Activated CD4-positive, alpha-beta memory T cell treated with anti-CD3 and anti-CD28 coated beads for 36 hours (primary cell): Measurements from ENCODE around the gene PDE4D. TPM values are rescaled to one million over a fixed set of nuclear protein-coding genes. Genes with fewer than 3 reads are reported as not detected.

Experiments used
- CTCF ChIA-PET: fragments of 350-600 bp; sonication (Branson Sonifier 250); formaldehyde crosslinking; loops from one replicate; lab custom pipeline; 2021; ENCODE audit warnings: antibody characterized with exemption, inconsistent platforms; lab: Charles Lee
- POLR2A ChIA-PET: fragments of 350-600 bp; sonication (Branson Sonifier 250); formaldehyde crosslinking; loops from one replicate; lab custom pipeline; 2021; ENCODE audit warnings: antibody characterized with exemption; lab: Charles Lee
- DNase-seq: peaks from one replicate; pipeline ENCODE4 v3.0.0-alpha.2; 2020
- H3K27ac Mint-ChIP-seq: one replicate; pipeline ENCODE4 v1.8.0; 2021; ENCODE audit warnings: mixed read lengths
- H3K27me3 Mint-ChIP-seq: one replicate; pipeline ENCODE4 v1.8.0; 2021; ENCODE audit warnings: mixed read lengths
- H3K36me3 Mint-ChIP-seq: one replicate; pipeline ENCODE4 v1.8.0; 2021; ENCODE audit warnings: mixed read lengths
- H3K4me1 Mint-ChIP-seq: one replicate; pipeline ENCODE4 v1.8.0; 2021; ENCODE audit warnings: low read depth, mixed read lengths
- H3K4me3 Mint-ChIP-seq: one replicate; pipeline ENCODE4 v1.8.0; 2021; ENCODE audit warnings: mild to moderate bottlenecking, mixed read lengths
- H3K9me3 Mint-ChIP-seq: one replicate; pipeline ENCODE4 v1.8.0; 2021; ENCODE audit warnings: mixed read lengths
- intact Hi-C: fragments of 100-400 bp; cut with micrococcal nuclease; formaldehyde crosslinking; loops from one replicate; pipeline ENCODE4 v1.15.1; 2023
- total RNA-seq, 2 experiments: library from RNA; stranded (reverse); gene quantifications; one replicate each; pipeline ENCODE4 v1.2.3, GENCODE V29; 2021

PDE4D gene
- total RNA-seq, 2 experiments from 2014 or later: 49.3 to 50.8 TPM

DNA sequence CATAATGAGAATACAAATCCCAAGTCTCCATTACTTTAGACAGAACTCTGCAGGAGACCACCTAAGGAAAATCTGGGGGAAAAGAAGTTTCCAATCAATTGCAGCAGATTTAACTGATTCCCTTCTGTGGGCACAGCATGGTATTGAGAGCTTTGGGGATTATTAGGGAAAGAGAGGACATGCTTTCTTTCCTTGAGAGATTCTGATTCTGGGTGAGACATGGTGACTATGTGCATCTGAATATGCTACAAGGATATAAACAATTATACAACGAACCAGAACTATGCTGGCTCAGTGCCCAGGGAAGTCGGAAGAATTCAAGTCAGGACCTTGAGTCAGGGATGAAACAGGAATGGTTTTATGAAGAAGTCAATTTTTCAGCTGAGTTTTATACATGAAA is 183.7 kb downstream of the PDE4D start:
- no peaks in the 10 kb centered on the region for H3K36me3 Mint-ChIP-seq
- H3K4me3 Mint-ChIP-seq: no peak overlapping the region
- H3K27ac Mint-ChIP-seq: no peak overlapping the region
- H3K9me3 Mint-ChIP-seq: peaks cover 16% of the 10 kb centered on the region
- ChIA-PET POLR2A (no interaction called here), CTCF (interaction anchor here (1.9 kb wide), 1 partner anchor 37 kb away, joined by 6 read pairs; no protein-coding TSS in a partner anchor)
- intact Hi-C loops: no loop called here
- DNase-seq: no peak
- peaks cover 3% of the 10 kb centered on the region for H3K27me3 Mint-ChIP-seq
- no peaks in the 10 kb centered on the region for H3K4me1 Mint-ChIP-seq

DNA sequence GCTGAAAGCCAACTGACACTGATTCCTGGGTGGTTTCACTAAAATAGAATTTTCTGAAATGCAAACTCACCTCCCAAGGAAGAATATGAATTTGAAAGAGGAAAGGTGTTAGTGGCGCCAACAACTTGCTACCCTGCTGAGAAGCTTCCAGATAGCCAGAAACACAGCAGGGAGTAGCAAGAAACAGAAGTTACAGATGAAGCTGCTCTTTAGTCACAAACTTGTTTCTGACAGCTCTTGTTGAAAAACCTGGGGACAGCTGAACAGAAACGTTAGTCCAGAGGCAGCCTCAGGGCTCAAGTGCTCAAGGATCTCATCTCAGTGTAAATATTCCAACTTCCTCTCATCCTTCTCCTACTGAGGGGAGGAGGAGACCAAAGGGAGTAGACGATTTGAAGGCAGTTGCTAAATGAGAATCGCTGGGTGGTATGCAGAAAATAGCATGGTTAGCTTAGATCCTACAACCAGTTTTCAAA is 184.1 kb downstream of the PDE4D start:
- DNase-seq: no peak
- ChIA-PET CTCF (interaction anchor here (1.9 kb wide), 1 partner anchor 36 kb away, joined by 6 read pairs; no protein-coding TSS in a partner anchor), POLR2A (no interaction called here)
- H3K4me3 Mint-ChIP-seq: no peak overlapping the region
- peaks cover 3% of the 10 kb centered on the region for H3K27me3 Mint-ChIP-seq
- no peaks in the 10 kb centered on the region for H3K4me1 Mint-ChIP-seq
- H3K36me3 Mint-ChIP-seq: no peaks in the 10 kb centered on the region
- intact Hi-C loops: no loop called here
- no peak overlapping the region for H3K27ac Mint-ChIP-seq
- H3K9me3 Mint-ChIP-seq: peaks cover 14% of the 10 kb centered on the region

GRCh38 chr5:59704936-59705335 is 188.6 kb downstream of the PDE4D start:
- Mint-ChIP-seq H3K4me1 (no peaks in the 10 kb centered on the region), H3K4me3 (no peak overlapping the region)
- intact Hi-C loops: no loop called here

DNA sequence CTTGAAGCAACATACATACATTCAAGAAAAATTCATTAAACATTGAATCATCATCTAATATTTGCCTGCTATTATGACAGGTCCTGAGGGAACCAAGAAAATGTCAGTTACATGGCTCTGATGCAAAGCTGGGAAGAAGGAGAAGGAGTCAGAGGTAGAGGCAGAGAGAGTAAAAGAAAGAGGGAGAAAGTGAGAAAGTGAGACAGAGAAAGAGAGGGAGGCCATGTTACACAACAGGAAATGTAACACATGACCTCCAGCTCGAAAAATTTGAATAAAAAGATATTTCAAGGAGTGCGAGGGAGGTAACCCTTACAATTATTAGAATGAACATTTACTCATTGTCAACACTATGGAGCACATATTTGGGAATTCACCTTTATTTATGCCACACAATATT is 189.7 kb downstream of the PDE4D start:
- intact Hi-C loops: no loop called here
- Mint-ChIP-seq H3K4me3 (no peak overlapping the region), H3K4me1 (no peaks in the 10 kb centered on the region), H3K36me3 (no peaks in the 10 kb centered on the region), H3K27ac (no peak overlapping the region), H3K9me3 (no peaks in the 10 kb centered on the region), H3K27me3 (peaks cover 3% of the 10 kb centered on the region)
- CTCF ChIA-PET: no interaction called here
- POLR2A ChIA-PET: no interaction called here
- no peak for DNase-seq

More at GRCh38 chr5:59704936-59705335, 188.6 kb downstream of the PDE4D start:
- CTCF ChIA-PET: no interaction called here
- DNase-seq: no peak
- H3K9me3 Mint-ChIP-seq: no peaks in the 10 kb centered on the region
- no peak overlapping the region for H3K27ac Mint-ChIP-seq
- peaks cover 3% of the 10 kb centered on the region for H3K27me3 Mint-ChIP-seq
- no peaks in the 10 kb centered on the region for H3K36me3 Mint-ChIP-seq
- POLR2A ChIA-PET: no interaction called here

GRCh38 chr5:59698207-59699178 is 195.0 kb downstream of the PDE4D start:
- H3K36me3 Mint-ChIP-seq: no peaks in the 10 kb centered on the region
- ChIA-PET CTCF (interaction anchor here (0.8 to 1.1 kb wide), 2 partner anchors 25 to 112 kb away, joined by 5 read pairs; no protein-coding TSS in a partner anchor), POLR2A (no interaction called here)
- H3K4me1 Mint-ChIP-seq: no peaks in the 10 kb centered on the region
- intact Hi-C loops: no loop called here
- peaks cover 4% of the 10 kb centered on the region for H3K27me3 Mint-ChIP-seq
- H3K4me3 Mint-ChIP-seq: no peak overlapping the region
- no peak for DNase-seq
- no peaks in the 10 kb centered on the region for H3K9me3 Mint-ChIP-seq
- H3K27ac Mint-ChIP-seq: no peak overlapping the region

DNA sequence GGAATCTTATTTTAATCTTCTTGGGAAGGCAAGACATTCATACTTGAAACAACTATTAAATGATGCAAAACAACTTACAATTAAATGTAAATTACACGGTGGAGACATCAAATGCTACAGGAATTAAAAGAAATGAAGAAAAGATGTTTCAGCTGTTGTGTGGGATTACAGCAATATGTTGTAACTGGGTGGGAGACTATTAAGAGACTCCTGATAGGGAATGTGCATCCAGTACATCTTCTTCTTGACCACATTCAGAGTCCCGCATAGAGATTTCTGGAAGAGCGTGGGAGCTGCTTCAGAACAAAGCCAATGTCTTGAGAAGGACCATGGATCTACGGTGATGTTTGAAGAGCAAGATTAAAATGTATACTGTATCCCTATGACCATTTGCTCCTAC is 199.1 kb downstream of the PDE4D start:
- H3K27ac Mint-ChIP-seq: no peak overlapping the region
- intact Hi-C loops: no loop called here
- H3K9me3 Mint-ChIP-seq: no peaks in the 10 kb centered on the region
- H3K36me3 Mint-ChIP-seq: no peaks in the 10 kb centered on the region
- H3K4me3 Mint-ChIP-seq: no peak overlapping the region
- DNase-seq: no peak
- POLR2A ChIA-PET: no interaction called here
- CTCF ChIA-PET: no interaction called here
- peaks cover 4% of the 10 kb centered on the region for H3K27me3 Mint-ChIP-seq
- no peaks in the 10 kb centered on the region for H3K4me1 Mint-ChIP-seq

GRCh38 chr5:59693492-59694309 is 199.8 kb downstream of the PDE4D start:
- no peak for DNase-seq
- intact Hi-C loops: no loop called here
- no peak overlapping the region for H3K4me3 Mint-ChIP-seq
- no peak overlapping the region for H3K27ac Mint-ChIP-seq
- POLR2A ChIA-PET: no interaction called here
- CTCF ChIA-PET: no interaction called here
- no peaks in the 10 kb centered on the region for H3K4me1 Mint-ChIP-seq
- peaks cover 4% of the 10 kb centered on the region for H3K27me3 Mint-ChIP-seq
- H3K36me3 Mint-ChIP-seq: no peaks in the 10 kb centered on the region
- H3K9me3 Mint-ChIP-seq: no peaks in the 10 kb centered on the region

GRCh38 chr5:59685793-59686192 is 207.7 kb downstream of the PDE4D start:
- intact Hi-C loops: no loop called here
- Mint-ChIP-seq H3K27me3 (peaks cover 5% of the 10 kb centered on the region), H3K4me3 (no peak overlapping the region), H3K4me1 (no peaks in the 10 kb centered on the region), H3K36me3 (no peaks in the 10 kb centered on the region), H3K27ac (no peak overlapping the region), H3K9me3 (no peaks in the 10 kb centered on the region)
- ChIA-PET CTCF (no interaction called here), POLR2A (no interaction called here)
- no peak for DNase-seq

DNA sequence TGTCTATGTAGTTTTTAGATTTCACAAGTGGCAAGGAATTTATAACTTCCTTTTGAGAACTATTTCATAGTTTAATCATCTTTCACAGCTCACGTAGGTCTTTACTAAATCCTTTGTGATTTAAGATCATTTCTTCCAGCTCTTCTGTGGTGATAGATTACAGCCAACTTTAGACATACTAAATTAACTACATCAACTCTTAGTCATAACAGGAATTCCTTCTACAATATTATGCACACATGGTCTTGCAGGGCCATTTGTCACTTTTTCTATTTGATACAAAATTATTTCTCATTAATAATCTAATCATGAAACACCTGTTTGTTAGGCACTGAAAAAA is 208.4 kb downstream of the PDE4D start:
- Mint-ChIP-seq H3K9me3 (no peaks in the 10 kb centered on the region), H3K27ac (no peak overlapping the region), H3K4me3 (no peak overlapping the region), H3K4me1 (no peaks in the 10 kb centered on the region), H3K36me3 (no peaks in the 10 kb centered on the region), H3K27me3 (peaks cover 5% of the 10 kb centered on the region)
- no peak for DNase-seq
- CTCF ChIA-PET: no interaction called here
- intact Hi-C loops: no loop called here
- POLR2A ChIA-PET: no interaction called here

- H3K4me1 Mint-ChIP-seq: no peaks in the 10 kb centered on the region
- H3K36me3 Mint-ChIP-seq: no peaks in the 10 kb centered on the region
- ChIA-PET POLR2A (no interaction called here), CTCF (interaction anchor here (1.2 kb wide), 1 partner anchor 178 kb away, joined by 3 read pairs; no protein-coding TSS in a partner anchor)
- no peak for DNase-seq
- no peaks in the 10 kb centered on the region for H3K9me3 Mint-ChIP-seq
- no peak overlapping the region for H3K27ac Mint-ChIP-seq
- H3K27me3 Mint-ChIP-seq: peaks cover 5% of the 10 kb centered on the region
- intact Hi-C loops: no loop called here
- H3K4me3 Mint-ChIP-seq: no peak overlapping the region
Observed at GRCh38 chr5:59684388-59685190, 208.9 kb downstream of the PDE4D start.

GRCh38 chr5:59683311-59683710 is 210.2 kb downstream of the PDE4D start:
- Mint-ChIP-seq H3K36me3 (no peaks in the 10 kb centered on the region), H3K4me3 (no peak overlapping the region), H3K27ac (no peak overlapping the region), H3K4me1 (no peaks in the 10 kb centered on the region), H3K27me3 (peaks cover 7% of the 10 kb centered on the region), H3K9me3 (no peaks in the 10 kb centered on the region)
- ChIA-PET POLR2A (no interaction called here), CTCF (interaction anchor here (1.2 kb wide), 1 partner anchor 177 kb away, joined by 3 read pairs; no protein-coding TSS in a partner anchor)
- intact Hi-C loops: no loop called here
- no peak for DNase-seq
